Renal cortex interstitium (tissue), 11 donors: ENCODE data around the gene ABCC1. TPM values are rescaled to one million over a fixed set of nuclear protein-coding genes. Genes with fewer than 3 reads are reported as not detected.
A peak's percentile ranks its signal among the peaks of the same experiment; 100 is the strongest.

ENCODE experiments used
- DNase-seq, 11 donors: peaks; one replicate each; pipeline ENCODE4 v3.0.0-alpha.2; 2013; ENCODE audit warnings: low read depth in 9 of 11, low spot score in 4 of 11; ENCODE audit errors: extremely low read depth in 1 of 11
- polyA plus RNA-seq, 3 donors: library from polyadenylated mRNA; unstranded; fragments of 120-200 nt; gene quantifications; one replicate each; pipeline ENCODE4 v1.2.1, GENCODE V29; 2013; ENCODE audit not compliant: insufficient read length in 3 of 3

ABCC1 gene
- polyA plus RNA-seq, 3 donors, result 24.7 to 35.0 (median 25.4) TPM

GRCh38 chr16:16111639-16112038 is 162.2 kb downstream of the ABCC1 start:
- no peak for DNase-seq

GRCh38 chr16:16112450-16113053 is 163.1 kb downstream of the ABCC1 start:
- DNase-seq, result no peak

- no peak for DNase-seq
These were observed 163.7 kb downstream of the ABCC1 start for GRCh38 chr16:16113076-16113475.

- no peak for DNase-seq
These were observed 167.4 kb downstream of the ABCC1 start for GRCh38 chr16:16116841-16117240.

GRCh38 chr16:16118337-16118736 is 168.9 kb downstream of the ABCC1 start:
- DNase-seq, result no peak

- no peak for DNase-seq
These were observed 170.6 kb downstream of the ABCC1 start for GRCh38 chr16:16120044-16120381.

GRCh38 chr16:16120382-16121184 is 171.2 kb downstream of the ABCC1 start:
- DNase-seq, result peak in 4 of 11 donors; percentile 2 to 28 (median 21)

- no peak for DNase-seq
These were observed 171.8 kb downstream of the ABCC1 start for GRCh38 chr16:16121185-16121727.

- no peak for DNase-seq
These were observed 172.8 kb downstream of the ABCC1 start for GRCh38 chr16:16122264-16122663.

- DNase-seq, result no peak
These were observed 175.0 kb downstream of the ABCC1 start for GRCh38 chr16:16124438-16124837.

- DNase-seq, result no peak
These were observed 175.6 kb downstream of the ABCC1 start for GRCh38 chr16:16124974-16125373.

GRCh38 chr16:16126896-16127295 is 177.5 kb downstream of the ABCC1 start:
- no peak for DNase-seq

- peak in 9 of 11 donors; percentile 31 to 67 (median 58) for DNase-seq
These were observed 178.2 kb downstream of the ABCC1 start for GRCh38 chr16:16127469-16128116.

- no peak for DNase-seq
These were observed 181.8 kb downstream of the ABCC1 start for GRCh38 chr16:16131204-16131603.

GRCh38 chr16:16131659-16132058 is 182.2 kb downstream of the ABCC1 start:
- no peak for DNase-seq

- no peak for DNase-seq
These were observed 184.7 kb downstream of the ABCC1 start for GRCh38 chr16:16133943-16134604.

- DNase-seq, result no peak
These were observed 187.2 kb downstream of the ABCC1 start for GRCh38 chr16:16136588-16136987.

- DNase-seq, result no peak
These were observed 187.7 kb downstream of the ABCC1 start for GRCh38 chr16:16137110-16137509.

GRCh38 chr16:16138034-16138635 is 188.7 kb downstream of the ABCC1 start:
- no peak for DNase-seq
